GM12872 (cell line): ENCODE results near the gene SLC8A1.

Experiments used
- TF ChIP-seq, protein P1 (sequence below): IDR thresholded peaks from 3 replicates; pipeline ENCODE4 v1.5.1; 2011; ENCODE audit warnings: low read depth, mild to moderate bottlenecking, low read length, moderate library complexity; ENCODE audit not compliant: insufficient read depth

The SLC8A1 gene

GRCh38 chr2:40178971-40179370 lies 272.9 kb downstream of the SLC8A1 start:
- TF ChIP-seq, protein P1, sequence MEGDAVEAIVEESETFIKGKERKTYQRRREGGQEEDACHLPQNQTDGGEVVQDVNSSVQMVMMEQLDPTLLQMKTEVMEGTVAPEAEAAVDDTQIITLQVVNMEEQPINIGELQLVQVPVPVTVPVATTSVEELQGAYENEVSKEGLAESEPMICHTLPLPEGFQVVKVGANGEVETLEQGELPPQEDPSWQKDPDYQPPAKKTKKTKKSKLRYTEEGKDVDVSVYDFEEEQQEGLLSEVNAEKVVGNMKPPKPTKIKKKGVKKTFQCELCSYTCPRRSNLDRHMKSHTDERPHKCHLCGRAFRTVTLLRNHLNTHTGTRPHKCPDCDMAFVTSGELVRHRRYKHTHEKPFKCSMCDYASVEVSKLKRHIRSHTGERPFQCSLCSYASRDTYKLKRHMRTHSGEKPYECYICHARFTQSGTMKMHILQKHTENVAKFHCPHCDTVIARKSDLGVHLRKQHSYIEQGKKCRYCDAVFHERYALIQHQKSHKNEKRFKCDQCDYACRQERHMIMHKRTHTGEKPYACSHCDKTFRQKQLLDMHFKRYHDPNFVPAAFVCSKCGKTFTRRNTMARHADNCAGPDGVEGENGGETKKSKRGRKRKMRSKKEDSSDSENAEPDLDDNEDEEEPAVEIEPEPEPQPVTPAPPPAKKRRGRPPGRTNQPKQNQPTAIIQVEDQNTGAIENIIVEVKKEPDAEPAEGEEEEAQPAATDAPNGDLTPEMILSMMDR = no peak

GRCh38 chr2:40178171-40178778 lies 273.6 kb downstream of the SLC8A1 start:
- TF ChIP-seq, protein P1 = peak; percentile 16; the same call in 1 of the 3 replicates

- TF ChIP-seq, protein P1 = no peak
Observed at GRCh38 chr2:40177366-40177765, 274.5 kb downstream of the SLC8A1 start.

GRCh38 chr2:40173276-40173675 lies 278.6 kb downstream of the SLC8A1 start:
- TF ChIP-seq, protein P1 = no peak

- TF ChIP-seq, protein P1 = no peak
Observed at GRCh38 chr2:40169856-40170255, 282.0 kb downstream of the SLC8A1 start.

DNA sequence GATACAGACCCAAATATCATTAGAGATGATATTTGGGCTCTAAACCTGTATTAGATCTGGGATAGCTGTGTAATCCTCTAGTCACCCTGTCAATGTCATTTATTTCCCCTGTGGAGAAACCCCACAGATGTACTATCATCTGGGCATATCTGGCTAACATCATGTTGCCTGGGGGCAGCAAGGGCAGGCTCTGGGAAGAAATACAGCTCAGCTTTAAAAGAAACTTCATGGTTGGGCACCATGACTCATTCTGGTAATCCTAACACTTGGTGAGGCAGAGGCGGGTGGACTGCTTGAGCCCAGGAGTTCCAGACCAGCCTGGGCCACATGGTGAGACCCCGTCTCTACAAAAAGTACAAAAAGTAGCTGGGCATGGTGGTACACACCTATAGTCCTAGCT lies 282.5 kb downstream of the SLC8A1 start:
- TF ChIP-seq, protein P1 = no peak

GRCh38 chr2:40168546-40168945 lies 283.3 kb downstream of the SLC8A1 start:
- TF ChIP-seq, protein P1 = no peak
